CD4-positive, alpha-beta T cell treated with Interleukin-12 subunit alpha and Interleukin-12 subunit beta, for 1 hour (primary cell): Measurements from ENCODE around the gene ACOT7.
"Not testable (repeated sequence)": the region's sequence is repeated elsewhere in the genome, so short reads cannot be mapped to it uniquely, and the experiment has no call there.

ENCODE experiments used
- DNase-seq: peaks from one replicate; pipeline ENCODE4 v3.0.0-alpha.2; 2020

Gene ACOT7, protein sequence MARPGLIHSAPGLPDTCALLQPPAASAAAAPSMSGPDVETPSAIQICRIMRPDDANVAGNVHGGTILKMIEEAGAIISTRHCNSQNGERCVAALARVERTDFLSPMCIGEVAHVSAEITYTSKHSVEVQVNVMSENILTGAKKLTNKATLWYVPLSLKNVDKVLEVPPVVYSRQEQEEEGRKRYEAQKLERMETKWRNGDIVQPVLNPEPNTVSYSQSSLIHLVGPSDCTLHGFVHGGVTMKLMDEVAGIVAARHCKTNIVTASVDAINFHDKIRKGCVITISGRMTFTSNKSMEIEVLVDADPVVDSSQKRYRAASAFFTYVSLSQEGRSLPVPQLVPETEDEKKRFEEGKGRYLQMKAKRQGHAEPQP

DNA sequence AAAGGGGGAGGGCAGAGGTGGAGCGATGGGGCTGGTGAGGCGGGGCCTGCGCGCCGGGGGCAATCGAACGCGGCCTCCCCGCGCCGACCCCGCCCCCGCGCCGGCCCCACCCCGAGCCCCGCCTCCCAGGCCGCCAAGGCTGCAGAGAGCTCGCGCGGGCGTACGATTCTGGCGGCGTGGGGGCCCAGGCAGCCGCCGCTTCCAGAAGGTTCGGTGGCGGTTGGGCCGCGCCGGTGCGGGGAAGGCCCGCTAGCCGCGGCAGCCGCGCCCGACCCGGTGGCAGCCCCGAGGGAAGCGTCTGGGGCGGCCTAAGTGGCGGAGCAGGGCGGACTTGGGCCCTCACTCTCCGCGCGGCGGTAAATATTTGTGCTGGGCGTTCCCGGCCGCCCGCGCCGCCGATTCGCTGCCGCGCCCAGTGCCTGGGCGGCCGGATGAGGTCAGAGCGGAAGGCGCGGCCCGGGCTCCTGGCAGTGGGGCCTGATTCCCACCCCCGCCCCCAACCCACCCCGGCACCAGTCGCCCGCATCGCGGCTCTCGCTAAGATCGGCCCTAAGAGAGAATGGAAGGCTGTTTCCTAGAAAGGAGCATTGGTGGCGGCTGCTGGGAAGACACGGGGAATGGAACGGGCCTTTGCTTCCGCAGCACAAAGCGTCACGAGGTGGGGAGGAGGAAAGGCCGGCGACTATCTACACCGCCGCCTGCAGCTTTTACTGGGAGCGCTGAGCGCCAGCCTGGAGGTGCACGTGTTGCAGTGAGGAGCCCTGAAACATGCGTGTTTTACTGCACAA is at the start of gene ACOT7:
ACOT7 (minus strand) TSS at position 368 of the 788 bp plus-strand sequence. CDS start 368 bp downstream, outside the sequence.
- DNase-seq: peak; percentile 92

DNA sequence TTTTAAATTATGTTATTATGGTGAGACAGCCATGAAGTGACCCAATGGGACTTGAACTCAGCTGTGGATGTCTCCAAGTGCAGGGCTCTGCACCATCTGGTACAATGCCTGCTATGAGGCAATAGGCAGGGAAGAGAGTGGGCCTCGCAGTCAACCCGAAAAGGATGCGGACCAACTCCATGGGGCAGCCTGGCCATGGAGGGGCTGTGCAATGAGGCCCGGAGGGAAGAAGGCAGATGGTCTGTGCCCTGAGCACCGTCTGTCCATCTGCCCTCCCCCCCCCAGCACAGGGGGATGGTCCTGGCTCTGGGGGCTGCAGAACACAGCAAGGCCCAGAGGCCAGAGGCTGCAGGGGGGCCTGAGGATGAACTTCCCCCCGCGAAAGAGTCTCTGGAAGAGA is 48.0 kb upstream of the ACOT7 start:
- DNase-seq: no peak

DNA sequence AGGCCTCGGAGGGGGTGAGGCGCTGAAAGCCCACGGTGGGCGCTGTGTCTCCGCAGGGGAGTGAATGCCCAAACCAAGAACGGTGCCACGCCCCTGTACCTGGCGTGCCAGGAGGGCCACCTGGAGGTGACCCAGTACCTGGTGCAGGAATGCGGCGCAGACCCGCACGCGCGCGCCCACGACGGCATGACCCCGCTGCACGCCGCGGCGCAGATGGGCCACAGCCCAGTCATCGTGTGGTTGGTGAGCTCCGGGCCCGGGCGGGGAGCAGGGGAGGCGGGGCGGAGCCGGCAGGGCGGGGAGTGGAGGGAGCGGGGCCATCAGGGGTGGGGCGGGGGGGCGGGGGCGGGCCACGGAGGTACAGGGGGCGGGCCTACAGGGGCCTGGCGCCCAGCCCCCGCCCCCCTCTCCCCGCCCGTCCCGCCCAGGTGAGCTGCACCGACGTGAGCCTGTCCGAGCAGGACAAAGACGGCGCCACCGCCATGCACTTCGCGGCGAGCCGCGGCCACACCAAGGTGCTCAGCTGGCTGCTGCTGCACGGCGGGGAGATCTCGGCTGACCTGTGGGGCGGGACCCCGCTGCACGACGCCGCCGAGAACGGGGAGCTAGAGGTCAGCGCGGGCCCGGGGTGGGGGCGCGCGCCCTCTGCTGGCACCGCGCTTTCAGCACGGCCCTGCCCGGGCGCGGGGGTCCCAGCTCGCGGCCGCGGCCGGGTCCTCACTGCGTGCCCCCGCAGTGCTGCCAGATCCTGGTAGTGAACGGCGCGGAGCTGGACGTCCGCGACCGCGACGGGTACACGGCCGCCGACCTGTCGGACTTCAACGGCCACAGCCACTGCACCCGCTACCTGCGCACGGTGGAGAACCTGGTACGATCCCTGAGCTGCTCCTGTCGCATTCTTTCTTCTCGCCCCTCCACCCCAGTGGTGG is 46.9 kb upstream of the ACOT7 start:
- DNase-seq: peak; percentile 83

DNA sequence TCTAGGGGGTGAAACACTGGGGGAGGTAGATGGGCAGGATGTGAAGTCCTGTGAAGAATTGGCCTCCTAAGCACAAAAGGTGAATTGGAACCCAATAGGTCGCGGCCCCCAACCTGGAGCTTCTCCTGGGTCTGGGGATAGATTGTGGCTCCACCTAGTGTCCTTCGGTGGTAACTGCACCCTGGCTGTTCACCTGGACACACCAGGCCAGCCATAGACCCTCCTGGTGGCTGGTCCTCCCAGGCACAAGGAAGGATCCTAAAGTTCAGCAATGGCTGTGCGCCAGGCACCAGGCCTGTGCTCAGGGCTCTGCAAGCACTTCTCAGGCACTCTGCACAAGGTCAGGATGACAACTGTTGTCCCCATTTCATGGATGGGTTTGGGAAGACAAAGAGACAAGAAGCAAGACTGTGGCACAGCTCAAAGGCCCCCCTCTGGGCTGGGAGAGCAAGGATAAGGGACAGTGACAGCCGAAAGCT is 44.5 kb upstream of the ACOT7 start:
- DNase-seq: peak; percentile 79

DNA sequence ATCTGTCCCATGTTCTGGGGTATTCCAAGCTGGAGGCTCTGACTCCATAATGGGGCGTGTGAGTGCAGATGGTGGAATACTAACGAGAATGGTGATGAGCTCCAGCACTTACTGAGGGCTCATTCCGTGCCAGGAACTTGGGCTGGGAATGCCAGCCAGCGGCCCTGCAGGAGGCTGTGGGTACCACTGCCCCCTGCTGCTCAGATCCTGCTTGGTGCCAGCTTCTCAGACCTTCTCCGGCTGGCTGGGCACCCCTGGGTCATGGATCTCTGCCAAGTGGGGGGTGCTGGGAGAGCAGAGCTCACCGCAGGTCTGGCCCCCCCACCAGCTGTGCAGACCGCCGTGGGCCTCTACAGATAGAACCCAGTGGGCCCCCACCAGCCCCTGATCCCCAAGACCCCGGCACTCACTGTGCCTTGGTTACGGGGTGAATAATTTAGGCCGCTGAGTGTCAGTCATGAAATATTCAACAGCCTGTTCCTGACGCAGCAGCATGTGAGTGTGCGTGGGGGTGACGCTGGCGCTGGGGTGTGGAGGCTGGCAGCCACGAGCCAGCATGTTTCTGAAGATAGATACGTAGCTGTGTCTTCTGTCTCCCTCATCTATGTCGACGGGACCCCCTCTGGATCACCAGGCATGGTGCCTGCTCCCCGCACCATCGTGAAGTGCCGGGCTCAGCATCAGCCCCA is 43.6 kb upstream of the ACOT7 start:
- not testable (repeated sequence) for DNase-seq

DNA sequence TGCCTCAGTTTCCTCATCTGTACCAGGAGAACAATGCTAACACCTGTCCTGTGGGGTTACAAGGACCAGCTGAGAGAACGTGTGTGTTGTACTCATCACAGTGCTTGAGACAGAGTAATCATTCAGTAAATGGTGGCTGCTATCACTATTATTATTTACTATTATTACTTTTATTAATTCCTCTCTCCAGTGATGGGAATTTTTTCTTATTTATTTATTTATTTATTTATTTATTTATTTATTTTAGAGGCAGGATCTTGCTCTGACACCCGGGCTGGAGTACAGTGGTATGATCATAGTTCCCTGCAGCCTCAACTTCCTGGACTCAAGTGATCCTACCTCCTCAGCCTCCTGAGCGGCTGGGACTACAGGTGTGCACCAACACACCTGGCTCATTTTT is 42.7 kb upstream of the ACOT7 start:
- DNase-seq: not testable (repeated sequence)

DNA sequence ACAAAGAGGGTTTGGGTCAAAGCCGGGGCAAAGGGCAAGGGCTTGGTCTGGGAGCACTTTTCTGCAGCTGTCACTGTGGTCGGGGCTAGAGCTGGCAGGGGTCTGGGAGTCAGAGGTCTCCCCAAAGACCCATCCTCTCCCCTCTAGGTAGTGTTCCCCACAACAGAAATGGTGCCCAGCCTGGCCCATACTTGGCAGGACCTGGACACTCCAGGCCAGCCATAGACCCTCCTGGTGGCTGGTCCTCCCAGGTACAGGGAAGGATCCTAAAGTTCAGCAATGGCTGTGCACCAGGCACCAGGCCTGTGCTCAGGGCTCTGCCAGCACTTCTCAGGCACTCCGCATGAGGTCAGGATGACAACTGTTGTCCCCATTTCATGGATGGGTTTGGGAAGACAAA is 42.0 kb upstream of the ACOT7 start:
- DNase-seq: no peak

DNA sequence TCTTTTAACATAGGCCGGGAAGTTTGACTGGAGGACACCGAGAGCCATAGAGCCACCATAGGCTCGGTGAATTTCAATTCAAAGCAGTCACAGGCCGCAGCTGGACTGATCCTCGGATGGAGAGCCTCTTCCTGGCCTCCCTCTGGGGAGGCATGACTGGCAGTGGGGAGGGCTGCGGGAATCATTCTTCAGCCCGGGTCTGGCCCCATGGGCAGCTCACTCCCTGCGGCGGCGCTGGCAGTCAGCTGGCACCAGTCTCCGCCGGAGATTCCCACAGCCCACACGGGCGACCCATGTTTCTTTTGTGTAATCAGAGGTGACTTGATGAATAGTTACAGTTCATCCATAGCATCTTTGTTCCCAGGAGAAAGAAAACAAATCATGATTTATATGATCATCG is 41.6 kb upstream of the ACOT7 start:
- no peak for DNase-seq

DNA sequence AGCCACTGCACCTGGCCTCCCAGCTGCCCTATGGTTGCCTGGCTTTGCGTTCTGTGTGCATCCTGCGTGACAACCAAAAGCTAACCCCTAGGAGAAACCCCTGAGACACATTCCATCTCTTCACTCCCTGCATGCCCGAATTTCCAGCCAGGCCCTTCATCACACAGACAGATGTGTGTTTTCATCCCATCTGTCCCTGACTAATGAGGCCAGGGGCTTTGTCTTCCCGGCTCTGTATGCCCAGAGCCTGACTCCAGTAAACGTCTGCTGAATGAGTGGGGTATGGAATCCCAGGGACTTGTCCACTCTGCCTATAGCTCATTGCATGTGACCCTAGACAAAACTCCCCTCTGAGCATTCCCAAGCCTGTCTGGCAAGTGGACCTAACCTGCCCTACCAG is 40.6 kb upstream of the ACOT7 start:
- no peak for DNase-seq

DNA sequence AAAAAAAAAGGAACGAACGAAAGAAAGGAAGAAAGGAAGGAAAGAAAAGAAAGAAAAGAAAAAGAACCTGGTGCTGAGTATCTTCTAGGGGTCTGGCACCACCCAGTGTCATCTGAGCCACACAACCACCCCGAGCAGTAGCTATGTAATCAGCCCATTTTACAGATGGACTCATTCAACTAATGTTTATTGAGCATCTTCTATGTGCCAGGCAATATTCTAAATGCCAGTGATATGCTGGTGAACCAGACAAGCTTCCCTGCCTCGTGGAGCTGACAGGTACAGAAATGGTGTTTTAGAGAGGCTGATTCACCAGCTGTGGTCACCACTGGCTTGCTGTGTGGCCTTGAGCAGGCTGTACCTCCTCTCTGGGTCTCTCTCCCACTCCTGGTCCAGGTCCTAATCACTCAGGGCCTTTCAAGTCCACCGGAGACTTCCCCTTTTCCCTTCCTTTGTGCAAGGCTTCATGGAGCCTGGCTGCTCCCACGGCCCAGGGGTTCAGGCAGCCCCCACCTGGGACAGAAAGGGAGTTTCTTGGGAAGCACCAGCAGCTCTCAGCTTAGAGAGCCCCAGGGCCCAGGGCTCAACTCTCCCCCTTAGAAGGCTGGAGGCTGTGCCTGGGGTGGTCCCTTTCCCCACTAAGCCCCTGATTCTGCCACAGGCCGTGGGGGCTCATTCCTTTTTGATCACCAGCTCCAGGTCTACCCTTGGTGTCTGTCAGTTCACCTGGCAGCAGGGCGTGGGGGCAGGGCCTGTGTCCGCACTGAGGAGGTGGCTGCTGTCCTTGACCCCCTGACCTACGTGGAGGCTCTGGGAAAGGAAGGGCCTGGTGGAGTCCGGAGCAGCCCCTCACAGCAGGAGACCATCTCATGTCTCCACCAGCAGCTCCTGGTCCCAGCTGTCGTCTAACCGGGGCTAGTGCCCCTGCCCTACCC is 38.3 kb upstream of the ACOT7 start:
- DNase-seq: not testable (repeated sequence)

DNA sequence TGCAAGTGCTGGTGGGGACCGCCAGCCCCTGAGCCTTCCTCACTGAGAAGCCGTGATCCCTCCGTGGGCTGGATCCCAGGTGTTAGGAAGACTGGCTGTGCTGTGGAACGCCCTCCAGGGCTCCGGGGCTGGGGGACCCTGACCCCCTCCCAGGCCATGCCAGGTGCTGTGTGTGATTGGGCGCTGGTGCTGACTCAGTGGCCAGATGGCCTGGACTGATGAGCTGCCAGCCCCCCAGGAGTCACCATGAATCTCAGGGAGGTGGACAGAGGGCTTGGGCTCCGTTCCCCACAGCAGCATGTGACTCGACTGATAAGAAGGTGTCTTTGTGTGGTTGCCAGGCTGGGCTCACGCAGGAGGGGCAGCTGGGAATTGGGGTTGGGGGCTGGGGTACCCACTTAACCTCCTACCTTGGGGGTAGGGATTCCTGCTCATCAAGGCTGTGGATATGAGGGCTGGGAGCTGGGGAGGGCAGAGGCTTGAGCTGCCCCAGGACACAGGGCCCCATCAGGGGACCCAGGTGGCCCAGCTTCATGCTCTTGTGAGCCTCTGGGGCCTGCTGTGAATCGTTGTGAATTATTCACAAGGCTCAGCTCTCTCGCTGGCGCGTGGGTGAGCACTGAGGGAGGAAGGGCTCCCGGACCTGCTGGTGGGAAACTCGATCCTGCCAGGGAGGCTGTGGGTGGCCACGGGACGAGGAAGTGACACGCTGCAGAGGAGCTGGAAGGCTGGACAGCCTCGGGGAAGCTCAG is 36.3 kb upstream of the ACOT7 start:
- not testable (repeated sequence) for DNase-seq

DNA sequence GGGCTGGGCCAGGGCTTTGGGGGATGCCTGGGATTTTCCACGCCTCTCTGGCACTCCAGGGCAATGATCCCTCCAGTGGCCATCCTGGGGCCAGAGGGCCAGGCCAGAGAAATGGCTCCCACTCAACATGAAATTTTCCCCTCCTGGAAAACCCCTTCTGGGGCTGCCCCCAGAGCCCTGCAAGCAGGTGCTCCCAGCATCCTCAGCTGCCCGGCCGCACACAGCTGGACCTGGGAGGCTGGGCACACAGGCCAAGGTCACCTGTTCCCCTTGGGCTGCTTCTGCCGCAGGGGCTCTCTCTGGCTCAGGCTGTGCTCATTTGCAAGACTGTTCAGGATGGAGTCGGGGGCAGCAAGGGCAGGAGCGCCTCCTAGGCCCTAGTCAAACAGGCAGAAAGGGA is 34.9 kb upstream of the ACOT7 start:
- DNase-seq: not testable (repeated sequence)

DNA sequence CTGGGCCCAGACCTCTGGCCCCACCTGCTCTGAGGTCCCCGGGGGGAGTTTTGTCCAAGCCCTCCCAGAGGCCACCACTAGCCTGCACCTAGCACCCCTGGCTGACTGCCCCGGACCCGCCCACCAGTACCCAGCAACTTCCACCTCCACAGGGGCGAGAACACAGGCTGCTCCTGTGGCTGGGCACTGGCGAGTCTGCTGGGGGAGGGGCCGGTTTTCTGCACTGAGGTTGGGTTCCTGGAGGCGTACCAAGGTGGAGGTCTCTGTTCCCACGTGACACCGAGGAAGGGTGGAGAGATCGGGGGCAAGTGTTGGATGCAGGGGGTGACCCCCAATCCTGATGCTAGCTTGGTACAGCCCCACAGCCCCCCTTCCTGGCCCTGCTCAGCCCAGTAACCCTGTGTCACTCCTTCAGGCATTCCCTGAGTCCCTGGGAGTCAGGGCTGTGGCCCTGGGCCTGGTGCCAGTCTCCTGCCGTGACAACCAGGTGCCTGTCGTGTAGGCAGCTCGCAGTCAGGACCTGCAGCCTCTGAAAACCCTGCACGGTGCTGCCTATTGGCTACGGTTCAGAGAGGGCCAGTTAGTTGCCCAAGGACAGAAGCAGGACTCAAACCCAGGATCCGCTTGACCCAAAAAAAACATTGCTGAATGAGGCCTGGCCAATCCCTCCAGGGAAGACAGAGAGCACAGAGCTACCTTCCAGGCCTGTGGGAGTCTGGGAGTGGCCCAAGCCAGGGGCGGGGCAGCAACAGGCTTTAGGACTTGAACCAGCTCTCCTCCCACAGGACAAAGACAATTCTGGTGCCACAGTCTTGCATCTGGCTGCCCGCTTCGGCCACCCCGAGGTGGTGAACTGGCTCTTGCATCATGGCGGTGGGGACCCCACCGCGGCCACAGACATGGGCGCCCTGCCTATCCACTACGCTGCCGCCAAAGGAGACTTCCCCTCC is 34.1 kb upstream of the ACOT7 start:
- DNase-seq: no peak

DNA sequence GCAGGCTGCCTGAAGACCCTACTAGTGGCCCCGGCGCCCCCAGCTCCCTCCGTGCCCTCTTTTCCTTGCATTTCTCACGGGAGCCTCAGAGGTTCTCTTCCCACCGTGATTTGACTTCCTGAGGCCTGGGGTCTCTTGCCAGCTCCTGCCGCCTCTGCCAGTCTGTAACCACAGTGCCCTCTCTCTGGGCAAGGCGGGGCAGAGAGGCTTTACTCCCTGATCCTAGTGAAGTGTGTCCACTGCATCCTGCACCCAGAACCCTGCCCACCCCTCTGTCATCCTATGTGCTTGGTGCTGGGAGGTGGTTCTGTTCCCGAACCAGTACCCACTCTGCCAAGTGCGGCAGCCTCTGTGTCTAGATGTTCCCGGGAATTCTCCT is 33.4 kb upstream of the ACOT7 start:
- DNase-seq: no peak

DNA sequence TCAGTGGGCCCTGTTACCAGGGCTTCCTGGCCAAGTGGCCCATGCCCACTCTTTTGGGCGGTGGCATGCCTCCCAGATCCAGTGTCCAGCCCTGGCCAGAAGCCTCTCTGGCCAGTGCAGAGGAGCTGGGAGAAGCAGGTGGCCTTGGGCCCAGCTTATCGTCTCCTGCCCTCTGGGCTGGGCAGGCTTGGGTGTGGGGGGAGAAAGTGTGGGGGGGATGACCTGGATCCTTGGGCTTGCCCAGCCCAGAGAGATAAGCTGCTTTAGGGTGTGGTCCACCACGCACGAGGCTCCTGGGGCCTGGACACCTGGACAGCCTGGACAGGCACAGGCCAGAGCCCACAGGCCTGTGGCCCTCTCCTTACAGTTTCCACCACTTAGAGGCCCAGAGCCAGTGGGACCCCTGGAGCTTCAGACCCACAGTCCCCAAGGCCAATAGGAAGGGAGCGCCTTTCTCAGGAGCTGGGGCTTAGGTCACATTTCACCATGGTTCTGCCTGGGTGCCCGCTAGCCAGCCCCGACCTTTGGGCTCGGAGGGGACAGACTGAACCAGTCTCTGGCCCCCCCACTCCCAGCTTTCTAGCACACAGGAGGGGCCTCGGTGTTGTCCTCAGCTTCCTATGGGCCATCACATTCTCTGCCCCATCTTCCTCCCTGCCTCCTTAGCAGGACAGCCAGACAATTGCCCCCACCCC is 32.9 kb upstream of the ACOT7 start:
- no peak for DNase-seq

DNA sequence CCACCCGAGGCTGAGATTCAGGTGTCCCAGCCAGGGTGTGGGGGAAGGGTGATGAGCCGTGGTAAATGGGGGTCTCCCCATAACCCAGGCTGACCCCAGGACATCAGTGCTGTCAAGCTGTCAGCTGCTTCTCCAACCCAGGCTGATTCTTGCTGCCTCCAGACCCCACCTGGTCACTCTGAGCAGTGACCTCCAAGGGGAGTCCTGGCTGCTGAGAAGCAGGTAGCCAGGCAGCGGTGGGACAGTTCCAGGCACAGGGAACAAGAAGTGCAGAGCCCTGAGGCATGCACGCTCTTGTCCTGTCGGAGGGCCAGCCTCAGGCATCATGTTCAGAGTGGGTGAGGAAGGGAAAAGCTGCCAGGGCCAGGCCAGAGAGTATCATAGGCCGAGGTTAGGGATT is 32.1 kb upstream of the ACOT7 start:
- DNase-seq: no peak

DNA sequence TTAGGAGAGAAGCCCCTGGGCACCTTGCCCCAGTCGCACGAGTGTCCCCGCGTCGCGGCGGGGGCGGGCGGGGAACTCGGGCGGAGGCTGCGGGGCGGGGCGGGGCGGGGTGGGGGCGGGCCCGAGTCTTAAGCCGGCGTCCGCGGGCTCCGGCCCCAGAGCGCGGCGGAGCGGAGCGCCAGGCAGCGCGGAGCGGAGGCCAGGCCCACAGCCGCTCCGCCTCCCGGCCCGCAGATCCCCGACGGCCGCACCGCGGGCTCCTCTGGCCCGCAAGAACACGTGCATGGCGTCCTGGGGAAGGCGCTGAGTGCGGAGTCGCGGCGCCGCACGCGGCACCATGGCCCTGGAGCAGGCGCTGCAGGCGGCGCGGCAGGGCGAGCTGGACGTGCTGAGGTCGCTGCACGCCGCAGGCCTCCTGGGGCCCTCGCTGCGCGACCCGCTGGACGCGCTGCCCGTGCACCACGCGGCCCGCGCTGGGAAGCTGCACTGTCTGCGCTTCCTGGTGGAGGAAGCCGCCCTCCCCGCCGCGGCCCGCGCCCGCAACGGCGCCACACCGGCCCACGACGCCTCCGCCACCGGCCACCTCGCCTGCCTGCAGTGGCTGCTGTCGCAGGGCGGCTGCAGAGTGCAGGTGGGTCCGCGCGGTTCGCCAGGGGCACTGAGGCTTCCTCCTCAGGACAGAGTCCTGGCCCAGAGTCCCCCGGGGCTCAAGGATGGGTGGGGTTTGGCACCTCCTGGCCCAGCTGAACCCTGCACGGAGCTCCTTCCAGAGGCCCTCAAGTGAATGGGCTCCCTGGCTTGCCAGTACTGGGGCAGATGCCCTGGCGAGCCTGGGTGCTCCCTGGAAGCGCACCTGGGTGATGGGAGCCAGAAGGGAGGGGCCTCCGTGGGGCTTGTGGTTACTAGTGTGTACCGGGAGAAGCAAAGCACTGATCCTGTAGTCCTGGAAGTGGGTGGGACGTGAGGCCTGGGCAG is 31.3 kb upstream of the ACOT7 start, which contains the start of gene ESPN:
ESPN (plus strand) TSS at position 158 of the 975 bp plus-strand sequence; CDS start at position 338, 180 bp downstream.
- DNase-seq: no peak
